Measurements from ENCODE around the gene NTRK1. TPM values are rescaled to one million over a fixed set of nuclear protein-coding genes. Genes with fewer than 3 reads are reported as not detected.
A peak's percentile ranks its signal among the peaks of the same experiment; 100 is the strongest.

NTRK1 gene
- total and polyA plus RNA-seq, 2 experiments from 2014 or later: 0.08 to 0.11 TPM

DNA sequence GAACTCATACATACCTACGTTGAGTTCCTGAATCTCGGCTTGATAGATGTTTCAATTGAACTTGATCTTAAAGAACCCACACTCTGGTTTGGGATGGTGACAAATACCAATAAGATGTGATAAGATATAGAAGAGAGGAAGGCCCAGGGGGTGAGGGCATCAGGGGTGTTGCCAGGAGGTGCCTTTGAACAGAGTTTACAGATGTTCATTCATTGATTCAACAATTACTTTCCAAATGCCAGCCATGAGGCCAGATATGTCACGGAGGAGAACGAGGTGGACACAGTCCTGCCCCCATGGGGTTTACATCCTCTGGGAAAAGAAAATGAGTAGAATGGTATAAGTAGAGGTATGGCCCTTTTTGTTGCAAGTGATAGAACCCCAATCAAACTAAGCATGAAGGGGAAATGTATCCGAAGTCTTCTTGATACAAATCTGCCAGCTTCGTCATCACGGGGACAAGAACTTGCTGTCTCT, 60.4 kb downstream of the NTRK1 start:
- H3K27ac ChIP-seq: no peak overlapping the region
- in situ Hi-C loops (cut with MboI): no loop called here
- 59 to 60% methylated on average over 7 of the region's 7 CpGs for WGBS, 2 experiments (ENCODE audit: low coverage in 1 of 2, low lambda C conversion rate in 2 of 2, missing lambda C conversion rate in 2 of 2)

GRCh38 chr1:156922986-156923669, 62.5 kb downstream of the NTRK1 start:
- Histone ChIP-seq H3K4me3 (peak overlapping the region; percentile 22; the same call in 1 of the 2 replicates), H3K4me1 (ENCODE audit: insufficient read depth) (no peaks in the 10 kb centered on the region), H3K27ac (no peak overlapping the region), H3K79me2 (ENCODE audit: insufficient read depth) (no peaks in the 10 kb centered on the region), H3F3A (ENCODE audit: insufficient read depth) (peaks cover 26% of the 10 kb centered on the region), H3K9ac (no peak overlapping the region), H3K9me2 (ENCODE audit: insufficient read depth) (no peaks in the 10 kb centered on the region), H4K20me1 (ENCODE audit: insufficient read depth) (no peaks in the 10 kb centered on the region), H3K9me3 (ENCODE audit: low read depth) (no peaks in the 10 kb centered on the region), H2AFZ (no peak overlapping the region), H3K27me3 (replicated peaks; ENCODE audit: insufficient read depth) (peaks cover 39% of the 10 kb centered on the region), H3K36me3 (ENCODE audit: low read depth) (no peaks in the 10 kb centered on the region), H3K4me2 (ENCODE audit: unreplicated experiment) (no peak overlapping the region)
- WGBS, 2 experiments (ENCODE audit: low coverage in 1 of 2, low lambda C conversion rate in 2 of 2, missing lambda C conversion rate in 2 of 2): 12 to 19% methylated on average over 11 of the region's 11 CpGs
- no peak for DNase-seq
- in situ Hi-C loops (cut with MboI): no loop called here
- TF ChIP-seq EZH2 (IDR thresholded peaks at IDR 0.05; ENCODE audit: insufficient read depth, poor library complexity, severe bottlenecking): no peak
- 0 out of 2 replicates have a peak, but pooled peaks have one; percentile 3 for TF ChIP-seq EZH2phosphoT487 (IDR thresholded peaks at IDR 0.05; ENCODE audit: insufficient read depth, low read depth)

More for the DNA sequence above, 60.4 kb downstream of the NTRK1 start:
- Histone ChIP-seq H3K9ac (no peak overlapping the region), H3K4me1 (ENCODE audit: insufficient read depth) (no peaks in the 10 kb centered on the region), H3K4me3 (peak overlapping the region; percentile 71), H2AFZ (peak overlapping the region; percentile 91), H4K20me1 (ENCODE audit: insufficient read depth) (no peaks in the 10 kb centered on the region), H3K9me3 (ENCODE audit: low read depth) (no peaks in the 10 kb centered on the region), H3F3A (ENCODE audit: insufficient read depth) (peaks cover 15% of the 10 kb centered on the region), H3K36me3 (ENCODE audit: low read depth) (no peaks in the 10 kb centered on the region), H3K27me3 (replicated peaks; ENCODE audit: insufficient read depth) (peaks cover 39% of the 10 kb centered on the region), H3K79me2 (ENCODE audit: insufficient read depth) (no peaks in the 10 kb centered on the region), H3K4me2 (ENCODE audit: unreplicated experiment) (peak overlapping the region; percentile 80), H3K9me2 (ENCODE audit: insufficient read depth) (no peaks in the 10 kb centered on the region)
- no peak for TF ChIP-seq EZH2 (IDR thresholded peaks at IDR 0.05; ENCODE audit: insufficient read depth, poor library complexity, severe bottlenecking)
- TF ChIP-seq EZH2phosphoT487 (IDR thresholded peaks at IDR 0.05; ENCODE audit: insufficient read depth, low read depth): no peak
- DNase-seq: no peak

GRCh38 chr1:156923670-156924477, 63.2 kb downstream of the NTRK1 start:
- no peaks in the 10 kb centered on the region for H3K4me1 ChIP-seq (ENCODE audit: insufficient read depth)
- H3K79me2 ChIP-seq (ENCODE audit: insufficient read depth): no peaks in the 10 kb centered on the region
- H3K27me3 ChIP-seq (replicated peaks; ENCODE audit: insufficient read depth): peaks cover 39% of the 10 kb centered on the region
- 0 out of 2 replicates have a peak, but pooled peaks have one; percentile 23 for TF ChIP-seq EZH2phosphoT487 (IDR thresholded peaks at IDR 0.05; ENCODE audit: insufficient read depth, low read depth)
- TF ChIP-seq EZH2 (IDR thresholded peaks at IDR 0.05; ENCODE audit: insufficient read depth, poor library complexity, severe bottlenecking): peak; percentile 94
- no peaks in the 10 kb centered on the region for H4K20me1 ChIP-seq (ENCODE audit: insufficient read depth)
- peaks cover 25% of the 10 kb centered on the region for H3F3A ChIP-seq (ENCODE audit: insufficient read depth)
- H2AFZ ChIP-seq: no peak overlapping the region
- H3K27ac ChIP-seq: no peak overlapping the region
- WGBS, 2 experiments (ENCODE audit: low coverage in 1 of 2, low lambda C conversion rate in 2 of 2, missing lambda C conversion rate in 2 of 2): 3 to 6% methylated on average over 53 to 62 of the region's 64 CpGs
- no peak overlapping the region for H3K4me2 ChIP-seq (ENCODE audit: unreplicated experiment)
- H3K9ac ChIP-seq: no peak overlapping the region
- no peaks in the 10 kb centered on the region for H3K36me3 ChIP-seq (ENCODE audit: low read depth)
- H3K4me3 ChIP-seq: peak overlapping the region; percentile 22; the same call in 1 of the 2 replicates
- H3K9me2 ChIP-seq (ENCODE audit: insufficient read depth): no peaks in the 10 kb centered on the region
- no peaks in the 10 kb centered on the region for H3K9me3 ChIP-seq (ENCODE audit: low read depth)
- in situ Hi-C loops (cut with MboI): no loop called here
- peak; percentile 33 for DNase-seq

DNA sequence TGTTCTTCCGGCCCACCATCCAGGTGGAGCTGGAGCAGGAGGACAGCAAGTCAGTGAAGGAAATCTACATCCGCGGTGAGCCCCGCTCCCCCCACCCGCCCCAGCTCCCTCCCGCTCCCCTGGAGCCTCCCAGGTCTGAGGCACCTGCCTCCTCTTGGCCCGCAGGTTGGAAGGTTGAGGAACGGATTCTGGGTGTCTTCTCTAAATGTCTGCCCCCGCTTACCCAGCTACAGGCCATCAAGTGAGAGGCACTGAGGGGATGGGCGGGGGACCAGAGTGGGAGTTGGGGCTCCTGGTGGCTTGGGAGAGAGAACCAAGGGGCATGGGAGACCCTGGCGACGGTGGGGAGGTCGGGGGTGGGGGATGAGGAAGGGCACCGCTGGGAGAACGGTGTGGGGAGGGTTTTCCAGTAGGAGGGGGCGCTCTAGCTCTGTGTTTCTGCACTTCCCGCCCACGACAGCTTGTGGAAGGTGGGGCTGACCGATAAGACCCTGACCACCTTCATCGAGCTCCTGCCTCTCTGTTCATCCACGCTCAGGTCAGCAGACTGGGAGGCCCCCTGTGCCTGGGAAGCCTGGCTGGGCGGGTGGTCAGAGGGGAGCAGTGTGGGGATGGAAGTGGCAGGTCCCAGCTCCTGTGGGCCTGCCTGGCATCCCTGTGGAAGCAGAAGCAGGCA, 64.0 kb downstream of the NTRK1 start:
- 48 to 53% methylated on average over 19 to 22 of the region's 22 CpGs for WGBS, 2 experiments (ENCODE audit: low coverage in 1 of 2, low lambda C conversion rate in 2 of 2, missing lambda C conversion rate in 2 of 2)

More for the DNA sequence above, 64.0 kb downstream of the NTRK1 start:
- Histone ChIP-seq H3K79me2 (ENCODE audit: insufficient read depth) (no peaks in the 10 kb centered on the region), H3K4me3 (no peak overlapping the region), H3K27ac (no peak overlapping the region), H3K36me3 (ENCODE audit: low read depth) (no peaks in the 10 kb centered on the region), H2AFZ (no peak overlapping the region), H3K4me2 (ENCODE audit: unreplicated experiment) (no peak overlapping the region), H4K20me1 (ENCODE audit: insufficient read depth) (no peaks in the 10 kb centered on the region), H3K27me3 (replicated peaks; ENCODE audit: insufficient read depth) (peaks cover 39% of the 10 kb centered on the region), H3K4me1 (ENCODE audit: insufficient read depth) (no peaks in the 10 kb centered on the region), H3K9ac (no peak overlapping the region), H3K9me3 (ENCODE audit: low read depth) (no peaks in the 10 kb centered on the region), H3F3A (ENCODE audit: insufficient read depth) (peaks cover 18% of the 10 kb centered on the region), H3K9me2 (ENCODE audit: insufficient read depth) (no peaks in the 10 kb centered on the region)
- TF ChIP-seq EZH2 (IDR thresholded peaks at IDR 0.05; ENCODE audit: insufficient read depth, poor library complexity, severe bottlenecking) (no peak), EZH2phosphoT487 (IDR thresholded peaks at IDR 0.05; ENCODE audit: insufficient read depth, low read depth) (0 out of 2 replicates have a peak, but pooled peaks have one; percentile 6)
- no peak for DNase-seq
- in situ Hi-C loops (cut with MboI): no loop called here
